Loucy (cell line): Measurements from ENCODE around the gene HOXC5.

Experiments used
- H2AFZ ChIP-seq: fragments of 200-600 bp; sonication (generic); 2 replicates; pipeline ENCODE4 v1.6.0; 2016; ENCODE audit warnings: antibody characterized with exemption, mild to moderate bottlenecking, low read length, moderate library complexity
- H3F3A ChIP-seq: fragments of 200-600 bp; 2 replicates; pipeline ENCODE4 v1.6.0; 2016; ENCODE audit warnings: antibody characterized with exemption, low read depth, mild to moderate bottlenecking
- H3K27me3 ChIP-seq: fragments of 200-600 bp; sonication (generic); 2 replicates; pipeline ENCODE4 v1.6.1; 2014; ENCODE audit warnings: low read length, mild to moderate bottlenecking; ENCODE audit not compliant: insufficient read depth, poor library complexity, severe bottlenecking
- H3K36me3 ChIP-seq: fragments of 200-600 bp; sonication (generic); 2 replicates; pipeline ENCODE4 v1.6.1; 2016; ENCODE audit warnings: low read length; ENCODE audit not compliant: insufficient read depth
- H3K4me1 ChIP-seq: fragments of 200-600 bp; sonication (generic); 2 replicates; pipeline ENCODE4 v1.5.1; 2014; ENCODE audit warnings: low read length, mild to moderate bottlenecking; ENCODE audit not compliant: insufficient read depth, poor library complexity, severe bottlenecking
- H3K4me2 ChIP-seq: fragments of 200-600 bp; sonication (generic); 2 replicates; pipeline ENCODE4 v1.6.0; 2014; ENCODE audit warnings: antibody characterized with exemption, low read length, low read depth, mild to moderate bottlenecking; ENCODE audit not compliant: poor library complexity, severe bottlenecking
- H3K4me3 ChIP-seq: fragments of 200-600 bp; sonication (generic); 2 replicates; pipeline ENCODE4 v1.5.1; 2014; ENCODE audit warnings: low read length, mild to moderate bottlenecking, mixed read lengths; ENCODE audit not compliant: poor library complexity, severe bottlenecking
- H3K79me2 ChIP-seq: fragments of 200-600 bp; sonication (generic); 2 replicates; pipeline ENCODE4 v1.6.1; 2014; ENCODE audit warnings: low read length; ENCODE audit not compliant: insufficient read depth
- H3K9ac ChIP-seq: fragments of 200-600 bp; sonication (generic); 2 replicates; pipeline ENCODE4 v1.6.0; 2014; ENCODE audit warnings: mild to moderate bottlenecking, low read depth, low read length, moderate library complexity; ENCODE audit not compliant: poor library complexity, severe bottlenecking
- H3K9me2 ChIP-seq: fragments of 200-600 bp; sonication (generic); replicated peaks from 2 replicates; pipeline ENCODE4 v1.6.1; 2016; ENCODE audit warnings: low read depth, low read length, mixed read lengths
- H3K9me3 ChIP-seq: fragments of 200-600 bp; sonication (generic); 2 replicates; pipeline ENCODE4 v1.6.1; 2014; ENCODE audit warnings: mild to moderate bottlenecking, antibody characterized with exemption, low read length, low read depth; ENCODE audit not compliant: insufficient read depth
- H4K20me1 ChIP-seq: fragments of 200-600 bp; sonication (generic); 2 replicates; pipeline ENCODE4 v1.6.0; 2014; ENCODE audit warnings: antibody characterized with exemption, low read length, mild to moderate bottlenecking; ENCODE audit not compliant: insufficient read depth, poor library complexity, severe bottlenecking
- EZH2phosphoT487 ChIP-seq: fragments of 200-600 bp; IDR thresholded peaks from 2 replicates; pipeline ENCODE4 v1.6.1; 2018; ENCODE audit warnings: antibody characterized with exemption, mild to moderate bottlenecking, moderate library complexity, borderline replicate concordance
- TF ChIP-seq, protein P1 (sequence below): fragments of 200-600 bp; sonication (generic); conservative IDR thresholded peaks from 2 replicates; pipeline ENCODE4 v1.5.1; 2014; ENCODE audit warnings: mild to moderate bottlenecking, antibody characterized with exemption, low read length

HOXC5 gene

DNA sequence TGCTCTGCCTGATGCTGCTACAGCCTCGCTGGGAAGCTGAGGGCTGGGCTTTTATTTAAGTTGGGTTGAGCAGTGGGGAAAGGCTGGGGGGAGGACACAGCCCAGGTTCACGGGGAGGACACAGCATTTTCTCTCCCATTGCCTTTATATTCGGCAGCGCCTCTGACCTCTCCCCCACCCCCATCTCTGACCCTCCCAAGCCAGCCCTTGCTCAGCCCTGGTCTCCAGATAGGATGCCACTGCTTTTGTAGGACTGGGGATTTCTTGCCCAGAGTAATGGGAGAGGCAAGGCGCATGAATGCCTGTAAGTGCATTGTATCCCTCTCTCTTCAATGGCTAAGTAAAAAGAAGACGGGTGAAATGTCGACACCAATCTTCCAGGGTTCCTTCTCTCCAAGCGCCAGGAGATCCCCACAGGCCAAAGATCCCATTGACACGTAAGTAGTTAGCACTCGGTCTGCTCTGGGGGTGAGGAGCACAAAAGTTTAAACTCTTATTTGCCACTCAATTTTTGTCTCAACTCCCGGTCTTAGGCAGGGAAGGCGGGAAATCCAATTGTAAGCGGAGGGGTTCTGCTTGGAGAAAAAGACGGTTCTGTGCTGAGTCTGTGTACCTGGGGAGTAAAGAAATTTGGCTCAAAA is 25.4 kb downstream of the HOXC5 start:
- H3K79me2 ChIP-seq, result peaks cover 1% of the 10 kb centered on the region; the same call in 1 of the 2 replicates
- H3K4me1 ChIP-seq, result no peaks in the 10 kb centered on the region
- TF ChIP-seq EZH2phosphoT487, result no peak
- TF ChIP-seq, protein P1, sequence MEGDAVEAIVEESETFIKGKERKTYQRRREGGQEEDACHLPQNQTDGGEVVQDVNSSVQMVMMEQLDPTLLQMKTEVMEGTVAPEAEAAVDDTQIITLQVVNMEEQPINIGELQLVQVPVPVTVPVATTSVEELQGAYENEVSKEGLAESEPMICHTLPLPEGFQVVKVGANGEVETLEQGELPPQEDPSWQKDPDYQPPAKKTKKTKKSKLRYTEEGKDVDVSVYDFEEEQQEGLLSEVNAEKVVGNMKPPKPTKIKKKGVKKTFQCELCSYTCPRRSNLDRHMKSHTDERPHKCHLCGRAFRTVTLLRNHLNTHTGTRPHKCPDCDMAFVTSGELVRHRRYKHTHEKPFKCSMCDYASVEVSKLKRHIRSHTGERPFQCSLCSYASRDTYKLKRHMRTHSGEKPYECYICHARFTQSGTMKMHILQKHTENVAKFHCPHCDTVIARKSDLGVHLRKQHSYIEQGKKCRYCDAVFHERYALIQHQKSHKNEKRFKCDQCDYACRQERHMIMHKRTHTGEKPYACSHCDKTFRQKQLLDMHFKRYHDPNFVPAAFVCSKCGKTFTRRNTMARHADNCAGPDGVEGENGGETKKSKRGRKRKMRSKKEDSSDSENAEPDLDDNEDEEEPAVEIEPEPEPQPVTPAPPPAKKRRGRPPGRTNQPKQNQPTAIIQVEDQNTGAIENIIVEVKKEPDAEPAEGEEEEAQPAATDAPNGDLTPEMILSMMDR, result no peak
- no peaks in the 10 kb centered on the region for H3K27me3 ChIP-seq
- no peaks in the 10 kb centered on the region for H3F3A ChIP-seq
- peaks cover 37% of the 10 kb centered on the region for H3K36me3 ChIP-seq
- no peak overlapping the region for H2AFZ ChIP-seq
- H4K20me1 ChIP-seq, result peaks cover 1% of the 10 kb centered on the region
- H3K4me2 ChIP-seq, result no peak overlapping the region
- H3K9me2 ChIP-seq, result no peaks in the 10 kb centered on the region
- no peak overlapping the region for H3K4me3 ChIP-seq
- H3K9ac ChIP-seq, result no peak overlapping the region
- H3K9me3 ChIP-seq, result no peaks in the 10 kb centered on the region

DNA sequence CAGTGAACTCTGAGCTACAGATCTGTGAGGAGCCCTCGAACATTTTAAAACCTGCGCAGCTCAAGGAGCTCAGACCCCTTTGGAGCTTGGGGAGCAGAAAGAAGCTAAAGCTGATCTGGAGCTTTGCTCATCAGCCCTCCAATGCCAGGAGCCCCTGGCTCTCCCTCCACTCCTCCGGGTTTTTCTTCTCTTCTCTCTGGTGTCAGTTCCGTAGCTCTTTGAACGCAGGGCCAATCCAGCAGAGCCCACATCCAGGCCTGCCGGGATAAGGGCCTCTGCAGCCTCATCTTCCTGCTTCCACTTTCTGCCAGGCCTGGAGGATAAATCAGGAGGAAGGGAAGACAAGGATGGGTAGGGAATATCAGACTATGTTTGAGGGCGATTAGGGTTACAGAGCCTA is 26.8 kb downstream of the HOXC5 start:
- no peak for TF ChIP-seq EZH2phosphoT487
- TF ChIP-seq, protein P1, result no peak
- H3K79me2 ChIP-seq, result no peaks in the 10 kb centered on the region
- no peaks in the 10 kb centered on the region for H3K9me2 ChIP-seq
- H3K4me1 ChIP-seq, result no peaks in the 10 kb centered on the region
- H3K4me3 ChIP-seq, result no peak overlapping the region
- no peaks in the 10 kb centered on the region for H4K20me1 ChIP-seq
- H3K9me3 ChIP-seq, result no peaks in the 10 kb centered on the region
- H2AFZ ChIP-seq, result no peak overlapping the region
- H3K36me3 ChIP-seq, result peaks cover 32% of the 10 kb centered on the region
- H3K9ac ChIP-seq, result no peak overlapping the region
- H3F3A ChIP-seq, result no peaks in the 10 kb centered on the region
- no peak overlapping the region for H3K4me2 ChIP-seq
- H3K27me3 ChIP-seq, result no peaks in the 10 kb centered on the region

DNA sequence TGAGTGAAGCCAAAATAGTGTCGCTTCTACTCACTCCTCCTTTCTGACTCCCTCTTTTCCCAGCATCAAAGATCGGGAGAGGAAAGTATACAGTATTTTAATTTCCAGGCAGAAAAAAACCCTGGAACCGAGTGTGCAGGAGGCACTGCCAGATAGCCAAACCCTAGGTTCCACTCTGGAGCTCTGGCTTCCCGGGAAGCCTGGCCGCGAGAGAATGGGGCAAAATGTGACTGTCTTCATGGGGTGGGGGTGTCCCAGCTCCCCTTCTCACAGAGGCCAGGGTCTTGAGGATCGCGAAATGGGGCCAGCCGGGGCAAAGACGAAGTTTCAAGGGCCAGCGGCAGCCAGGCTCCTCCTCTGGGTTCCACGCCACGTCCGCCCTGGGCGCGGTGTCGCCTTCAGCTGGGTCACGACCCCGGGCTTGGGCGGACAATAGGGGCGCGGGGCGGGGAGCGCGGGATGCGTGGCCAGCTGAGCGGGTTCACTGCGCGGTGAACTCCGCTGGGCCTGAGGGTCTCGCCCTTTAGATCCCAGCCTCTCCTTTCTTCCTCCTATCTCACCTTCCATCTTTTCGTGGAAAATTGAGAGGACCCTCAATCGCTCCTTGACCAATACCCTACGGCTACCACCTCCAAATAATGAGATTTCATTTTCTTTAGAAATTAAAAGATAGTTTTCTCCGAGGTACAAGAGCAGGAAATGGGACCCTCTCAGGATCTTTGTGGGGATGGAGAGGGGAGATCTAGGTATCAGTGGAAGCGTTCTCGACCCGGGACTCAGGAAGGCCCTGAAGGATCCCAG is 27.5 kb downstream of the HOXC5 start:
- no peaks in the 10 kb centered on the region for H3F3A ChIP-seq
- H3K27me3 ChIP-seq, result no peaks in the 10 kb centered on the region
- H3K9me2 ChIP-seq, result no peaks in the 10 kb centered on the region
- H3K4me1 ChIP-seq, result no peaks in the 10 kb centered on the region
- H3K4me3 ChIP-seq, result no peak overlapping the region
- H3K36me3 ChIP-seq, result peaks cover 27% of the 10 kb centered on the region; the same call in 1 of the 2 replicates
- H3K9me3 ChIP-seq, result no peaks in the 10 kb centered on the region
- H3K9ac ChIP-seq, result no peak overlapping the region
- H3K4me2 ChIP-seq, result no peak overlapping the region
- no peak for TF ChIP-seq EZH2phosphoT487
- TF ChIP-seq, protein P1, result no peak
- no peaks in the 10 kb centered on the region for H3K79me2 ChIP-seq
- H2AFZ ChIP-seq, result no peak overlapping the region
- no peaks in the 10 kb centered on the region for H4K20me1 ChIP-seq
